Astrocyte (in vitro differentiated cells and primary cell): ENCODE results near the gene CLIP2. TPM values are rescaled to one million over a fixed set of nuclear protein-coding genes. Genes with fewer than 3 reads are reported as not detected.

Source experiments
- DNase-seq: peaks from one replicate; pipeline ENCODE4 v3.0.0-alpha.2; 2010; ENCODE audit warnings: low read depth
- FAIRE-seq: peaks from 2 replicates; lab custom pipeline; 2011; peaks lifted over from hg19 to GRCh38; lab: Jason Lieb, UNC
- H2AFZ ChIP-seq: 2 replicates; pipeline ENCODE4 v1.6.0; 2012; ENCODE audit warnings: low read depth, low read length, inconsistent platforms
- H3K27ac ChIP-seq: 2 replicates; pipeline ENCODE4 v1.5.1; 2011; ENCODE audit warnings: low read depth, low read length, inconsistent platforms
- H3K27me3 ChIP-seq: 2 replicates; pipeline ENCODE4 v1.6.0; 2011; ENCODE audit warnings: low read length, inconsistent platforms; ENCODE audit not compliant: insufficient read depth
- H3K36me3 ChIP-seq: 2 replicates; pipeline ENCODE4 v1.5.1; 2011; ENCODE audit warnings: low read length, inconsistent platforms; ENCODE audit not compliant: insufficient read depth
- H3K4me1 ChIP-seq: 2 replicates; pipeline ENCODE4 v1.5.1; 2011; ENCODE audit warnings: low read length, inconsistent platforms; ENCODE audit not compliant: insufficient read depth
- H3K4me2 ChIP-seq: 2 replicates; pipeline ENCODE4 v1.6.0; 2012; ENCODE audit warnings: low read length, inconsistent platforms
- H3K4me3 ChIP-seq: 2 replicates; pipeline ENCODE4 v1.5.1; 2011; ENCODE audit warnings: low read depth, mild to moderate bottlenecking, low read length, inconsistent platforms; ENCODE audit not compliant: insufficient read depth
- H3K79me2 ChIP-seq: 2 replicates; pipeline ENCODE4 v1.6.0; 2012; ENCODE audit warnings: mild to moderate bottlenecking, low read length, inconsistent platforms; ENCODE audit not compliant: insufficient read depth
- H3K9ac ChIP-seq: 2 replicates; pipeline ENCODE4 v1.6.0; 2012; ENCODE audit warnings: mild to moderate bottlenecking, low read length, inconsistent platforms
- H3K9me3 ChIP-seq: 2 replicates; pipeline ENCODE4 v1.5.1; 2012; ENCODE audit warnings: low read depth, mild to moderate bottlenecking, low read length, inconsistent platforms; ENCODE audit not compliant: insufficient read depth
- H4K20me1 ChIP-seq: 2 replicates; pipeline ENCODE4 v1.6.0; 2012; ENCODE audit warnings: low read length, inconsistent platforms; ENCODE audit not compliant: insufficient read depth
- H3K27ac Mint-ChIP-seq: one replicate; pipeline ENCODE4 v1.8.0; 2021; ENCODE audit warnings: mild to moderate bottlenecking, mixed read lengths; ENCODE audit not compliant: unreplicated experiment
- H3K27me3 Mint-ChIP-seq: one replicate; pipeline ENCODE4 v1.8.0; 2021; ENCODE audit warnings: low read depth, mixed read lengths; ENCODE audit not compliant: unreplicated experiment
- H3K36me3 Mint-ChIP-seq: one replicate; pipeline ENCODE4 v1.8.0; 2021; ENCODE audit warnings: low read depth, mixed read lengths; ENCODE audit not compliant: unreplicated experiment
- H3K4me1 Mint-ChIP-seq: one replicate; pipeline ENCODE4 v1.8.0; 2021; ENCODE audit warnings: low read depth, mixed read lengths; ENCODE audit not compliant: unreplicated experiment
- H3K4me3 Mint-ChIP-seq: one replicate; pipeline ENCODE4 v1.8.0; 2021; ENCODE audit warnings: mild to moderate bottlenecking, moderate library complexity, mixed read lengths; ENCODE audit not compliant: unreplicated experiment
- H3K9me3 Mint-ChIP-seq: one replicate; pipeline ENCODE4 v1.8.0; 2021; ENCODE audit warnings: mild to moderate bottlenecking, mixed read lengths; ENCODE audit not compliant: unreplicated experiment
- CTCF ChIP-seq: IDR thresholded peaks from 2 replicates; pipeline ENCODE4 v1.5.1; 2011; ENCODE audit warnings: low read depth, mild to moderate bottlenecking, inconsistent platforms, low read length, moderate library complexity; ENCODE audit not compliant: insufficient read depth
- EZH2 ChIP-seq: IDR thresholded peaks from 2 replicates; pipeline ENCODE4 v1.6.1; 2012; ENCODE audit warnings: mild to moderate bottlenecking, low read length, inconsistent platforms; ENCODE audit not compliant: insufficient read depth
- total RNA-seq: library from RNA; stranded (reverse); gene quantifications from 2 replicates; pipeline ENCODE4 v1.2.1, GENCODE V29; 2021

Gene CLIP2
- total RNA-seq, 1 donor from 2014 or later: 31.4 TPM

DNA sequence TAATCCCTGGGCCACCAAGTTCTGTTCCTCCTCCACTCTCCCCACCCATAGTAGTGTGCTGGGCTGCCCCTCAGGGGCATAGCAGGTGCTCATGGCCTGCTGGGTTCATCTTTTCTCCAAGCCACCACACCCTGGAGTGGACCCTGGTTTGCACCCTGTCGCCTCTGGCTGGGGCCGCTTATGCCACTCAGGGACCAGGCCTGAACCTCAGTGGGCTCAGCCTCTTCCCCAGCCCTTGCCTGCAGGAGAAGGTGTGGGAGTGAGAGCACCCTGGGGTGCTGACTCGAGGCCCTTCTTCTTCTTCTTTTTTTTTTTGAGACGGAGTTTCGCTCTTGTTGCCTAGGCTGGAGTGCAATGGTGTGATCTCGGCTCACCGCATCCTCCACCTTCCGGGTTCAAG, 10.2 kb downstream of the CLIP2 start:
- Mint-ChIP-seq H3K4me3 (no peak overlapping the region), H3K27ac (no peak overlapping the region), H3K36me3 (peaks cover 1% of the 10 kb centered on the region), H3K9me3 (no peaks in the 10 kb centered on the region), H3K4me1 (no peaks in the 10 kb centered on the region), H3K27me3 (no peaks in the 10 kb centered on the region)
- Histone ChIP-seq H2AFZ (no peak overlapping the region), H3K4me1 (peaks cover under 1% of the 10 kb centered on the region), H3K9ac (no peak overlapping the region), H3K4me3 (no peak overlapping the region), H3K27ac (no peak overlapping the region), H3K79me2 (peaks cover 70% of the 10 kb centered on the region), H3K4me2 (no peak overlapping the region), H3K27me3 (no peaks in the 10 kb centered on the region), H3K36me3 (no peaks in the 10 kb centered on the region), H4K20me1 (peaks cover 87% of the 10 kb centered on the region), H3K9me3 (no peaks in the 10 kb centered on the region)
- TF ChIP-seq EZH2: no peak
- TF ChIP-seq CTCF: no peak
- FAIRE-seq: no peak
- DNase-seq: no peak

GRCh38 chr7:74300926-74301325, 11.7 kb downstream of the CLIP2 start:
- H3K4me2 ChIP-seq: no peak overlapping the region
- no peaks in the 10 kb centered on the region for H3K36me3 Mint-ChIP-seq
- H3K4me1 Mint-ChIP-seq: no peaks in the 10 kb centered on the region
- H3K4me1 ChIP-seq: peaks cover 2% of the 10 kb centered on the region
- peaks cover 85% of the 10 kb centered on the region for H4K20me1 ChIP-seq
- no peaks in the 10 kb centered on the region for H3K36me3 ChIP-seq
- no peaks in the 10 kb centered on the region for H3K9me3 ChIP-seq
- H3K4me3 Mint-ChIP-seq: no peak overlapping the region
- no peak overlapping the region for H3K27ac ChIP-seq
- H2AFZ ChIP-seq: no peak overlapping the region
- no peaks in the 10 kb centered on the region for H3K9me3 Mint-ChIP-seq
- no peak overlapping the region for H3K9ac ChIP-seq
- H3K4me3 ChIP-seq: no peak overlapping the region
- DNase-seq: no peak
- H3K27ac Mint-ChIP-seq: no peak overlapping the region
- H3K27me3 Mint-ChIP-seq: no peaks in the 10 kb centered on the region
- no peaks in the 10 kb centered on the region for H3K27me3 ChIP-seq
- FAIRE-seq: no peak
- peaks cover 66% of the 10 kb centered on the region for H3K79me2 ChIP-seq
- TF ChIP-seq CTCF: no peak
- TF ChIP-seq EZH2: no peak

DNA sequence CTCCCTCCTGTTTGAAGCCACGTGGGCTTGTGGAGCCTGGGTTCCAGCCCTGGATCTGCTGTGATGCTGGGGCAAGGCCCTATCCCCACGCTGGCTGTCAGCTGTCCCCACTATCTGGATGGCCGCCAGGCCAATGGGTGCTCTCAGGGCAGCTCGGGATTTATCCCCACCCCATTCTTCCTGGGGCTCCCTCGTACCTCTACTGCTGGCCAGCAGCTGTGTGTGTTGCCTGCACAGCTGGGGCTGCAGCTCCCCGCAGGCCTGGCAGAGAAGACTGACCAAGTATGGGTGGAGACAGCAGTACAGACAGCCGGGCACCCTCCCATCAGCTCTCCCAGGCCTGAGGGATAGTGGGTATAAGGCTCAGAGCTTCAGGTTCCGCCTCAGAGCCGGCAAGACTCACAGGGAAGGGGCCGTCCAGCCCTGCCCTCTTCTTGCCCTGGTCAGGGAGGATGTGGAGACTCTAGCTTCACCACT, 13.6 kb downstream of the CLIP2 start:
- H3K9me3 ChIP-seq: no peaks in the 10 kb centered on the region
- Mint-ChIP-seq H3K36me3 (no peaks in the 10 kb centered on the region), H3K4me3 (no peak overlapping the region), H3K27ac (no peak overlapping the region), H3K4me1 (peaks cover 6% of the 10 kb centered on the region), H3K27me3 (no peaks in the 10 kb centered on the region), H3K9me3 (no peaks in the 10 kb centered on the region)
- H3K4me1 ChIP-seq: peaks cover 16% of the 10 kb centered on the region
- TF ChIP-seq EZH2: no peak
- TF ChIP-seq CTCF: no peak
- no peak overlapping the region for H3K27ac ChIP-seq
- no peak overlapping the region for H3K9ac ChIP-seq
- H3K79me2 ChIP-seq: peaks cover 67% of the 10 kb centered on the region
- no peaks in the 10 kb centered on the region for H3K27me3 ChIP-seq
- H2AFZ ChIP-seq: no peak overlapping the region
- no peaks in the 10 kb centered on the region for H3K36me3 ChIP-seq
- H4K20me1 ChIP-seq: peaks cover 88% of the 10 kb centered on the region
- no peak overlapping the region for H3K4me3 ChIP-seq
- FAIRE-seq (no peak), DNase-seq (no peak)
- H3K4me2 ChIP-seq: no peak overlapping the region
